Medulla oblongata (tissue), 1 donor: ENCODE measurements around the gene PTPRA.
A peak's percentile ranks its signal among the peaks of the same experiment; 100 is the strongest.

ENCODE experiments used
- DNase-seq: peaks from one replicate; pipeline ENCODE4 v3.0.0-alpha.2; 2015; ENCODE audit errors: extremely low spot score

Gene PTPRA

GRCh38 chr20:2922957-2923356 lies 49.7 kb downstream of the PTPRA start:
- no peak for DNase-seq

DNA sequence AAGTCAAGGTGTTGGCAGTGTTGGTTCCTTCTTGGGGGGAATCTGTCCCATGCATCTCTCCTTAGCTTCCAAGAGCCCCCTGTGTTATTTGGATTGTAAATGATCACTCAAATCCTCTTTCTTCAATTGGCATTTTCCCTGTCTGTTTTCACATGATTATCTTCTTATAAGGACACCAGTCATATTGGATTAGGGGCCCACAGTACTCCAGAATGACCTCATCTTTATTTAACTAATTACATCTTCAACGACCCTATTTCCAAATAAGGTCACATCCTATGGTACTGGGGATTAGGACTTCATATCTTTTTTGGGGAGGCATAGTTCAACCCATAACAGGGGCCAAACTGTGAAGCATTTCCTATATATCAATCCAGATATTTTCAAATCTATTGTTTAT lies 57.3 kb downstream of the PTPRA start:
- no peak for DNase-seq

DNA sequence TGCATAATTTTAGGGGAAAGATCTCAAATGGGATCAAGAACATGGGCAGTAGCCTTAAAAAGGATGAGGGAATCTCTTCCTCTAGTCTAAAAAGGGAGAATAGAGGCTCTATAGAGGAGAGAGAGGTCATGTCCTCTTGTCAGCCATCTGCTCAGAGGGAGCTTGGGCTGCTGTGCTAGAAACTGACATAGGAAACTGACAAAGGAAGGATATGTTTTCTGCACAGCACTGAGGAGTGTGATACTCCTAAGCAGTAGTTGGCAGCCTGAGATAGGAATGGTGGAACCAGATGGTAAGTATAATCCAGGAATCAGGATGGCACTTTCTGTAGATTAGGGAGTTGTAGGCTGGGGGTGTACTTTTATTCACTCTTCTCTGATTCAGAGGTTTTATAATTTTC lies 59.2 kb downstream of the PTPRA start:
- DNase-seq, result peak; percentile 43

GRCh38 chr20:2937902-2938301 lies 64.6 kb downstream of the PTPRA start:
- no peak for DNase-seq

GRCh38 chr20:2942439-2942838 lies 69.2 kb downstream of the PTPRA start:
- peak; percentile 74 for DNase-seq

DNA sequence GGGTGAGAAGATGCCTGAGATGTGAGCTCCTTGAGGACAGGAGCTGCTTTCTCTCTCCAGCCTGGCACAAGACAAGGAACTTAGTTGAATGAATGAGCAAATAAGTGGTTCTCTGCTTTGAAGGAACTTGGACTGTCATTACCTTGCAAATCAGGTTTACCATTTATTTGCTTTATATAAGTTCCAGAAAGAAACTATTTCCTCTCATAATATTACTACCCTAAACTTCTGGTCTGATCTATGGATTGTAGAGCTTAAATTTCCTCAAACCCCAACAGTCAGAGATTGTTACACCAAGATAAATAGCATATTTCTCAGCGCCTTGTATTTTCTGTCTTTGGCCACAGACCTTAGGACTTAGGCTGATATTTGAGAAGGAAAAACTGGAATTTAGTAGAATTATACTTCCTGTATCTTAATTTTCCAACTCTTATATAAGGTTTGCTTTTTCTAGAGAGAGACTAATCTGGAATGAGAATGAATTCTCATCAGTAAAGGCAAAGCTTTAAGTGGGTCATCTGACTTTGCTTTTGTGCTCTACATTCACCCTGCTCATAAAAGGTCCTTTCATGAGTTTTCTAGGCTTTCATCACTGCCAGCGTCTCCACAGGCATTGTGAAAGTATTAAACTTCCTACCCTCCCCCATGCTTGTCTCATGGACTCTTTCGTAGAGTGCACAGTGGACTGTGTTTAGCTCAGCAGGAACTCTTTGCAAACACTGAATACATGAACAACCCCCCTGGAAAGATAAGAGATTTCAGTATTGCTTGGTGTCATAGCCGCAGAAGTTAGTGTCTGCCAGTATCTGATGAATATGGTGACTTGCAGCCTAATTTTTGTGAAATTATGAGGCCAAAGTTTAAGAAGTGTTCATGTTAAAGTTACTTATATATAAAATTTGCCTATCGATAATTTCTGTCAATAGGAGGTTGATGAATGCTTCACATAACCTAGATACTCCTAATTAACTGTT lies 74.0 kb downstream of the PTPRA start:
- peak; percentile 99 for DNase-seq

DNA sequence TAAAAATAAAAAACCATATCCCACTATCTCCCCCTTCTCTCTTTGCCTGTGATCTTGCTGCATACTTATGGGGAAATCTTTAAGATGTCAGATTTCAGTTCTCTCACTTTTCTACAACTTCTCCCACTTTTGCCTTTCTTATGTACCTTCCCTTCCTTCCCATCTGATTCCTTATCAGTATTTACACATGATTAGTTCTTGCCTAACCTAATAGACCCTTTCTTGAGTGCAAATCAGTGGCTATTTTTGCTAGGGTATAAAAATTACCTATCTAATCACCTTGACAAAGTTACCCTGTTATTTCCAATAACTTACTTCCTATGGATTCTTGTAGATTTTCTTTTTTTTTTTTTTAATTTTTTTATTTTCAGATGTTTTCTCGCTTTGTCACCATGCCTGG lies 75.7 kb downstream of the PTPRA start:
- DNase-seq, result no peak

- no peak for DNase-seq
Measured at GRCh38 chr20:2952766-2953165, 79.5 kb downstream of the PTPRA start.

DNA sequence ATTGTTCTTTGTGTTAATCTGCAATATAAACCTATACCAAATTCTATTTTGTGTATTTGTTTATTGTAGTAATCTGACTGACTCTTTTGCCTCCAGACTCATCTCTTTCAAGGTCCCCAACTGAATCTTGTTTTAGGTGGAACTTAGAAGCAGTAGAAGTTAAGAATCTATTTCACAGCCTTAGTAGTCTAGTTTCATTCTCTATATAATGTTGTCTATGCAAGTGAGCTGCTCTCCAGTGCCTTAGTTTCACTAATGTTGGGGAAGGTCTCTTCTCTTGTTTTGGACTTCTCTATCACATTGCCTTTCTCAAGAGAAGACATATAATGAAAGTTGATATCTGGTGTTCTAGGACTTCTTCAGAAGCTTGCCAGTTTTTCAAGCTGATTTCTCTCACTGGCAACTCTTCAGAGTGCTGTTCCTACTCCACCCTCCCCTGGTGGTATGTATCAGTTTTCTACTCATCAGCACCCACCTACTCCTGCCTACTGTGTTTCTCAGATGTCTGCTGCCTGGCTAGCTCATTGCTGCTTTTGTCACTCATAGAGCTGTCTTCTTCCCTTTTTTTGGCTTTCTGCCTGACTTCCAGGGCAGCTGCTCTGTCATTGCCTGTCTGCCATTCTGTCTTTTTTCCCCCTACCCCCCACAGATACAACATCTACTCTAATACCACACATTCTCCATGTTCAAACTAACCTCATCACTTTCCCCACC lies 82.1 kb downstream of the PTPRA start:
- DNase-seq, result peak; percentile 64

DNA sequence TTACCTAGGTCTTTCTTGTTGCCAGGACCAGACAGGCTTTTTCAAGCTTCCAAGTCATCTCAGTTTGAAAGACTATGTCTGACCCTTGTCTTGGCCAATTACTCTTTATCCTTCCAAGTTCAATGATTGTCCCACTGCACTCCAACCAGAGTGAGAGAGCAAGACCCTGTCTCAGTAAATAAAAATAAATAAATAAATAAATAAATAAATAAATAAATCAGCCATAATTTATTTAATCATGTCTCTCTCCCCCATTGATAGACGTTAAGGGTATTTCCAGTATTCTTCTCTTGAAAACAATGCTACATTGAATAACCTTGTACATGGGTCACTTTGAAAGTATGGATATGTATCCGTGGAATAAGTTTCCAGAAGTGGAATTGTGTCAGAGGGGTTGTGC lies 83.2 kb downstream of the PTPRA start:
- no peak for DNase-seq

GRCh38 chr20:2967841-2968240 lies 94.6 kb downstream of the PTPRA start:
- no peak for DNase-seq

DNA sequence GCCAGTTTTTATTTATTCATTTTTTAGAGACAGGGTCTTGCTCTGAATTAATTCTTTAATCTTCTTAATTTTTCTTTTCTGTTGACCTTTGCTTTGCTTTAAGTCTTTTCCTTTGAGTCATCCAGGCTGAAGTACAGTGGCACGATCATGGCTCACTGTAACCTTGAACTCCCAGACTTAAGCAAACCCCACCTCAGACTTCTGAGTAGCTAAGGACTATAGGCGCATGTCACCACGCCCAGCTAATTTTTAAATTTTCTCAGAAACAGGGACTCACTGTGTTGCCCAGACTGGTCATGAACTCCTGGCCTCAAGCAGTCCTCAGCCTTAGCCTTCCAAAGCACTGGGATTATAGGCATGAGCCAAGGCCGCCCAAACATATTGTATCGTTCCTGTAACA lies 98.8 kb downstream of the PTPRA start:
- no peak for DNase-seq

- DNase-seq, result no peak
Measured at GRCh38 chr20:2973574-2973973, 100.3 kb downstream of the PTPRA start.

GRCh38 chr20:2978519-2978918 lies 105.2 kb downstream of the PTPRA start:
- DNase-seq, result no peak

DNA sequence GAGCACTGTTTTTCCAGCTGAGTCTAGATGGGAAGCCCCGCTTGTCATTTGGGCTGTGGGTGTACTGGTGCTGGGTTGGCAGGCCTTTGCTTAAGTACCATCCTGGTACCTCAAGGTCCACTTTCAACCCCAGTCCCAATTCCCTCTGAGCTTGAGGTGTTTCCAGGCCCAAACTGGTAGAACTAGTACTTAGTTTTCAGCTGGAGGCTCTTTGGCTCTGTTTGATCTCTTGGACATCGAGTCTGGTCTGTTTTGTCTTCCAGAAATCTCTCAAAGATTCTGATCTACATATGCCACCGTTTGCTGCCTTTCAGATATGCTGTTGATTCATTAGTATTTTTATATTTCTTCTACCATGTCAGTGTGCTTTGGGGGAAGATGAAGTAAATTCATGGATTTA lies 108.4 kb downstream of the PTPRA start:
- no peak for DNase-seq

- DNase-seq, result no peak
Measured at GRCh38 chr20:2983508-2983907, 110.2 kb downstream of the PTPRA start.

GRCh38 chr20:2984028-2984501 lies 110.8 kb downstream of the PTPRA start:
- no peak for DNase-seq

GRCh38 chr20:2984956-2985661 lies 111.8 kb downstream of the PTPRA start:
- DNase-seq, result no peak

DNA sequence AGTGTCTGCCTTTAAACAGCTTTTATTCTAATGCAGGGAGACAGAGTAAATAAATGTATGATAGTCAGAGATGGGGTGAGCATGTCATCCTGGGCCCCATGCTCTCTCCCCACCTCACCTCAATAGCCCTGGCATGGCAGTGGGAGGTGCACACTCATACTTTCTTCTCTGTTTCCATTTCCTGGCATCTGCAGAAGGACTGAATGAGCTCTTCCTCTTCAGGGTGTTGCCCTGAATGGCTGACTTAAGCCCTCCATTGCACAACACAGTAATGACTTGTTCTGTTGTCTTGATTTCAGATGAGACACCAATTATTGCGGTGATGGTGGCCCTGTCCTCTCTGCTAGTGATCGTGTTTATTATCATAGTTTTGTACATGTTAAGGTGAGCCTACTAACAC lies 113.2 kb downstream of the PTPRA start:
- no peak for DNase-seq

DNA sequence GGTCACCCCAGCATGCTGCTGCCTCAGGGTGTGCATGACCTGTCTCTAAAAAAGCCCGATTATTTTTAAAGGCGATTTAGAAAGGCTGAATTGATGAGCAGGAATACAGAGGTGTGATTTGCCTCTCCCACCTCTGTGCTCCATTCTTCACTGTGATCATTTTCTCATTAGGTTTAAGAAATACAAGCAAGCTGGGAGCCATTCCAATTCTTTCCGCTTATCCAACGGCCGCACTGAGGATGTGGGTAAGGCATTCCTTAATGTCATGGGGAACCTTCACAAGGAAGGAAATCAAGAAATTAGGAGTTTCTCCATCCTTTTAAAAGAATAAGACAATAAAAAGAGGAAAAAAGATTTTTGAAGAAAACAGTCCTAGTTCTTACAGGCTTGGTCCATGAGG lies 114.6 kb downstream of the PTPRA start:
- DNase-seq, result no peak

DNA sequence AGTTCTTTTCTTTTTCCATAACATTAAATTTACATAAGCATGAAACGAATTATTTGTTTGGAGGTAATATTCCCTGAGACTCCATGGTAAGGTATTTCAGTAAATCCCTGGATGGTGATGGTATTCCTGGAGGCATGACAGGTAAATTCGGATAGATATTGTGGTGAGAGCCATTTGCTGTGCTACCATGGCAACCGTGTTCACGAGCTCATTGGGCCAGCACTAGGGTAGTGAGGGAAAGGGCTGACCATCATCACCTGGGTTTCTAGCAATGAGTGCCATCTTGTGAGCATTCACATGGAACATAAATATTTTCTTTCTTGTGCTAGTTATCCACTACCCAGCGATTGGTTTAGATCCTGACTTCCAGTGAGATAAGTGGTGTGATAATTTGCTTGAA lies 118.3 kb downstream of the PTPRA start:
- no peak for DNase-seq

GRCh38 chr20:2993250-2993649 lies 120.0 kb downstream of the PTPRA start:
- DNase-seq, result no peak
